GM18499 (cell line): ENCODE data around the gene TUBD1.
"Not testable (repeated sequence)": the region's sequence is repeated elsewhere in the genome, so short reads cannot be mapped to it uniquely, and the experiment has no call there.

Experiments
- ATAC-seq: cut with Tn5 transposase; IDR thresholded peaks from one replicate; pipeline ENCODE4 v1.9.1; 2021; ENCODE audit warnings: moderate number of reproducible peaks; ENCODE audit not compliant: insufficient read depth, unreplicated experiment

The TUBD1 gene

GRCh38 chr17:59846394-59847165 lies 46.2 kb downstream of the TUBD1 start:
- ATAC-seq, result no peak

GRCh38 chr17:59845595-59846393 lies 46.9 kb downstream of the TUBD1 start:
- ATAC-seq, result no peak

GRCh38 chr17:59844884-59845594 lies 47.7 kb downstream of the TUBD1 start:
- no peak for ATAC-seq

GRCh38 chr17:59842901-59843652 lies 49.7 kb downstream of the TUBD1 start:
- ATAC-seq, result no peak

- ATAC-seq, result not testable (repeated sequence)
Measured at GRCh38 chr17:59841882-59842263, 50.9 kb downstream of the TUBD1 start.

GRCh38 chr17:59841091-59841881 lies 51.5 kb downstream of the TUBD1 start:
- not testable (repeated sequence) for ATAC-seq

GRCh38 chr17:59840329-59841090 lies 52.2 kb downstream of the TUBD1 start:
- no peak for ATAC-seq

- ATAC-seq, result no peak
Measured at GRCh38 chr17:59839651-59840328, 53.0 kb downstream of the TUBD1 start.

- ATAC-seq, result no peak
Measured at GRCh38 chr17:59838052-59838916, 54.5 kb downstream of the TUBD1 start.

GRCh38 chr17:59837308-59838051 lies 55.3 kb downstream of the TUBD1 start:
- peak; percentile 69 for ATAC-seq

- no peak for ATAC-seq
Measured at GRCh38 chr17:59832883-59833379, 59.8 kb downstream of the TUBD1 start.

GRCh38 chr17:59830846-59831486 lies 61.8 kb downstream of the TUBD1 start:
- no peak for ATAC-seq

- ATAC-seq, result no peak
Measured at GRCh38 chr17:59830007-59830630, 62.6 kb downstream of the TUBD1 start.

- peak; percentile 70 for ATAC-seq
Measured at GRCh38 chr17:59829217-59830006, 63.3 kb downstream of the TUBD1 start.

- not testable (repeated sequence) for ATAC-seq
Measured at GRCh38 chr17:59828819-59829216, 63.9 kb downstream of the TUBD1 start.
